Gastrocnemius medialis (tissue), 4 donors: ENCODE measurements around the gene CCL22. TPM values are rescaled to one million over a fixed set of nuclear protein-coding genes. Genes with fewer than 3 reads are reported as not detected.
"Not testable (repeated sequence)": the region's sequence is repeated elsewhere in the genome, so short reads cannot be mapped to it uniquely, and the experiment has no call there.

Experiments used
- ATAC-seq, 2 donors: fragments of 150-250 bp; one replicate each; pipeline ENCODE4 v1.9.1; 2016
- DNase-seq, 2 donors: peaks; one replicate each; pipeline ENCODE4 v3.0.0-alpha.2; 2019
- H3K27ac ChIP-seq, 4 donors: fragments of 200-600 bp; sonication (generic); 1 replicate in 1 of 4; 2 replicates in 3 of 4; pipeline ENCODE4 v1.5.1; 2016 to 2018; ENCODE audit warnings: mild to moderate bottlenecking in 2 of 4, moderate library complexity in 1 of 4
- H3K27me3 ChIP-seq, 3 donors: fragments of 200-600 bp; sonication (generic) in 2 of 3; 1 replicate in 1 of 3; 2 replicates in 2 of 3; pipeline versions ENCODE4 v1.5.1 to v1.6.0; 2016 to 2019; ENCODE audit warnings: mild to moderate bottlenecking in 1 of 3, moderate library complexity in 1 of 3
- H3K36me3 ChIP-seq, 2 donors: fragments of 200-600 bp; sonication (generic) in 1 of 2; one replicate each; pipeline ENCODE4 v1.5.1; 2017 to 2018
- H3K4me1 ChIP-seq, 2 donors: fragments of 200-600 bp; sonication (generic) in 1 of 2; one replicate each; pipeline ENCODE4 v1.5.1; 2016 to 2017; ENCODE audit warnings: mild to moderate bottlenecking in 2 of 2
- H3K4me3 ChIP-seq, 4 donors: fragments of 200-600 bp; sonication (generic) in 3 of 4; 1 replicate in 1 of 4; 2 replicates in 3 of 4; pipeline ENCODE4 v1.5.1; 2016 to 2019; ENCODE audit warnings: mild to moderate bottlenecking in 2 of 4
- H3K9me3 ChIP-seq, 3 donors: fragments of 200-600 bp; sonication (generic) in 2 of 3; 1 replicate in 1 of 3; 2 replicates in 2 of 3; pipeline ENCODE4 v1.5.1; 2016 to 2019
- POLR2A ChIP-seq, 2 donors: fragments of 450-650 bp; IDR thresholded peaks; one replicate each; pipeline ENCODE4 v1.6.1; 2017; ENCODE audit warnings: antibody characterized with exemption in 2 of 2, mild to moderate bottlenecking in 2 of 2, moderate library complexity in 2 of 2
- in situ Hi-C, 4 donors: fragments of 200-750 bp; cut with MboI; loops; one replicate each; pipeline versions ENCODE4 v1.15.0 to v1.8.0; 2017; ENCODE audit warnings: low sequenced_read_pairs in 4 of 4
- intact Hi-C: fragments of 100-400 bp; cut with DNase I; formaldehyde crosslinking; loops from one replicate; pipeline ENCODE4 v1.15.1; 2023; ENCODE audit warnings: low total_unique reads
- total RNA-seq, 4 donors: library from RNA; depleted of rRNA; stranded (reverse); fragments of >200 nt; gene quantifications; one replicate each; pipeline versions ENCODE4 v1.1.0 to v1.2.3, GENCODE V29; 2016
- TF ChIP-seq, protein P1 (sequence below), 5 experiments: fragments of 450-650 bp in 3 of 5; fragments of 200-600 bp in 2 of 5; sonication (generic) in 2 of 5; IDR thresholded peaks in 4 of 5; conservative IDR thresholded peaks in 1 of 5; 1 replicate in 4 of 5; 2 replicates in 1 of 5; pipeline ENCODE4 v1.5.1; 2016 to 2019; ENCODE audit warnings: antibody characterized with exemption in 5 of 5, mild to moderate bottlenecking in 3 of 5, moderate library complexity in 3 of 5

Gene CCL22
- total RNA-seq, 4 donors from 2014 or later, result not detected

DNA sequence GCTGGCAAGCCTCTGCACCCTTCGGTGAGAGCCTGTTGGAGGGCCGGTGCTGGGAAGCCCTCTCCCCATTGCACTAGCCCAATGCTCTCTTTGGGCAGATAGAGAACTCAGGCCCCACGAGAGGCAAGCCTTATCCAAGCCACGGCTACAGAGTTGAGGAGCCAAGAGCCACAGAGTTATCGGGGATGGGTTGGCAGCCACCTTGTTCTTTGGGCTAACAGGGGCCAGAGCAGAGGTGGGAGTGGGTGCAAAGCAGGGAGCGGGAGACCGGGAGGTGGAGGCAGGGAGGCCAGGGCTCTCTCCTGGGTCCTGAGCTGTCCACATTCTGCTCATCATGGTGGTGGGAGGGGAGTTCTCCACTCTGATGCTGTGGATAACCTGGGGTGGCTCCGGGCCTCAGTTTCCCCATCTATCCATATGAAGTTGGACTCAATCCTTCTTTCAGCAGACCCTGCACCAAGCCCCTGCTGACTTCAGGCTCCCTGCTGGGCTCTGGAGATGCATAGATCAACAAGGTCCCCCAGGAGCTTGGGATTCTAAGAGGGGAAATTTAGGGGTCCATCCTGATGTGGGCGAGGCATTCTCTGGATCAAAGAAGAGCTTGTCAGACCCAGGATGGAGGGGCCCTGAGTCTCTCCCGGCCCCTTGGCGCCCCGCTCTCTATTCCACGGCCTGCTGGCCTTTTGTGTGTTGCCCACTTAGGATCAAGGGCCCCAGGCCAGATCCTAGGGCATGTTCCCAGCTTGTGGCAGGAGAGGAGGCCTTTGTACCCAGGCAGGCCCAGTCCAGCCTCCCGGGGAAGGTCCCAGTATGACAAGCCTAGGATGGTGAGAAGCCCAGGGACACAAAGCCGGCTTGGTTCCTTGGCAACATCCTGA is 13.2 kb downstream of the CCL22 start:
- DNase-seq, result no peak
- no peaks in the 10 kb centered on the region for H3K36me3 ChIP-seq
- H3K4me3 ChIP-seq, result peak overlapping the region in 2 of 4 donors; percentile 54 to 63
- in situ Hi-C loops, result no loop called here
- peak overlapping the region; percentile 79 to 83 (median 82) for H3K27ac ChIP-seq
- peak in 1 of 2 donors; percentile 49 for ATAC-seq
- H3K9me3 ChIP-seq, result no peaks in the 10 kb centered on the region
- H3K4me1 ChIP-seq, result no peaks in the 10 kb centered on the region
- TF ChIP-seq POLR2A (IDR thresholded peaks at IDR 0.05), result no peak
- TF ChIP-seq, protein P1, sequence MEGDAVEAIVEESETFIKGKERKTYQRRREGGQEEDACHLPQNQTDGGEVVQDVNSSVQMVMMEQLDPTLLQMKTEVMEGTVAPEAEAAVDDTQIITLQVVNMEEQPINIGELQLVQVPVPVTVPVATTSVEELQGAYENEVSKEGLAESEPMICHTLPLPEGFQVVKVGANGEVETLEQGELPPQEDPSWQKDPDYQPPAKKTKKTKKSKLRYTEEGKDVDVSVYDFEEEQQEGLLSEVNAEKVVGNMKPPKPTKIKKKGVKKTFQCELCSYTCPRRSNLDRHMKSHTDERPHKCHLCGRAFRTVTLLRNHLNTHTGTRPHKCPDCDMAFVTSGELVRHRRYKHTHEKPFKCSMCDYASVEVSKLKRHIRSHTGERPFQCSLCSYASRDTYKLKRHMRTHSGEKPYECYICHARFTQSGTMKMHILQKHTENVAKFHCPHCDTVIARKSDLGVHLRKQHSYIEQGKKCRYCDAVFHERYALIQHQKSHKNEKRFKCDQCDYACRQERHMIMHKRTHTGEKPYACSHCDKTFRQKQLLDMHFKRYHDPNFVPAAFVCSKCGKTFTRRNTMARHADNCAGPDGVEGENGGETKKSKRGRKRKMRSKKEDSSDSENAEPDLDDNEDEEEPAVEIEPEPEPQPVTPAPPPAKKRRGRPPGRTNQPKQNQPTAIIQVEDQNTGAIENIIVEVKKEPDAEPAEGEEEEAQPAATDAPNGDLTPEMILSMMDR (IDR thresholded peaks at IDR 0.05 in 4 of 5, conservative IDR thresholded peaks at IDR 0.05 in 1 of 5), result no peak
- intact Hi-C loops, result loop anchor here (5.0 kb wide), 1 partner anchor 69 kb away; no protein-coding TSS in a partner anchor
- H3K27me3 ChIP-seq, result peaks cover 5 to 11% (median 6%) of the 10 kb centered on the region in 3 donors

DNA sequence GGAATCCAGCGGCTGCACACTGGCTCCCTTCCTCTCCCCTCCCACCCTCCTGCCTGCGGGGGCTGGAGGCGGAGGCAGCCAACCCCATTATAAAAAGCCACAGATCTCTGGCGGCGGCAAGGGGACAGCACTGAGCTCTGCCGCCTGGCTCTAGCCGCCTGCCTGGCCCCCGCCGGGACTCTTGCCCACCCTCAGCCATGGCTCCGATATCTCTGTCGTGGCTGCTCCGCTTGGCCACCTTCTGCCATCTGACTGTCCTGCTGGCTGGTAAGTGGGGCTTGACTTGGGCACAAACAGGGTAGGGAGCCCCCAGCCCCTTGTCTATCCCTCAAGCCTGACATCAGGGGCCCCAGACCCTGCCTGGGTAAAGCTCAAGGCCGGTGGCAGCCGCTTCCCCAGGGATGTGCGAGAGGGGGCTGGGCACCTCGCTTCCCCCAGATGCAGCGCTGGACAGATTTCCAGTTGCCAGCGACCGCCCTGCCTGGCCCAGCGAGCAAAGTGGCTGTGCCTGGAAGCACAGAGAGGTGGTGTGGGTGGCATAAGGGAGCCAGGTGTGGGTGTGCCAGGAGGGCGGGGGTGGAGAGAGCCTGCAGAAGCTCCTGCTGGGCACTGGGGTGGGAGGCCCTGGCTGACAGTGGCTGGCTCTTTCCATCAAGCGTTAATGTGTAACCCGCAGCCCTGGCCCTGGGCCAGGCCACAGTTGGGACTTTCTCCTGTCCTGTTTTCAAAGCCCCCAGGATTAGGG is 14.0 kb downstream of the CCL22 start, which contains the start of gene CX3CL1:
TSS of gene CX3CL1 (plus strand) at position 119 of the 745 bp plus-strand sequence. CDS start at position 198, 79 bp downstream.
- intact Hi-C loops (loop anchor here (5.0 kb wide), 1 partner anchor 70 kb away; no protein-coding TSS in a partner anchor), in situ Hi-C loops (no loop called here)
- Histone ChIP-seq H3K27ac (peak within 1 kb of the TSS; percentile 79 to 83 (median 82)), H3K4me1 (no peaks in the 10 kb centered on the region), H3K36me3 (no peaks in the 10 kb centered on the region), H3K9me3 (no peaks in the 10 kb centered on the region), H3K4me3 (peak within 1 kb of the TSS; percentile 51 to 63 (median 53)), H3K27me3 (peaks cover 5 to 11% (median 6%) of the 10 kb centered on the region in 3 donors)
- TF ChIP-seq, protein P1 (IDR thresholded peaks at IDR 0.05 in 4 of 5, conservative IDR thresholded peaks at IDR 0.05 in 1 of 5), result no peak
- TF ChIP-seq POLR2A (IDR thresholded peaks at IDR 0.05), result peak; percentile 50 to 74
- DNase-seq (no peak), ATAC-seq (peak in 1 of 2 donors; percentile 67)

- no peak for TF ChIP-seq POLR2A (IDR thresholded peaks at IDR 0.05)
- TF ChIP-seq, protein P1 (IDR thresholded peaks at IDR 0.05 in 4 of 5, conservative IDR thresholded peaks at IDR 0.05 in 1 of 5), result no peak
- intact Hi-C loops, result loop anchor here (5.0 kb wide), 1 partner anchor 71 kb away; no protein-coding TSS in a partner anchor
- ATAC-seq, result no peak
- no peaks in the 10 kb centered on the region for H3K36me3 ChIP-seq
- in situ Hi-C loops, result no loop called here
- H3K27me3 ChIP-seq, result peaks cover 5 to 11% (median 6%) of the 10 kb centered on the region in 3 donors
- H3K9me3 ChIP-seq, result no peaks in the 10 kb centered on the region
- H3K4me1 ChIP-seq, result peaks cover 0 to 2% of the 10 kb centered on the region in 2 donors
- DNase-seq, result no peak
- peak overlapping the region; percentile 51 to 63 (median 53) for H3K4me3 ChIP-seq
- peak overlapping the region; percentile 79 to 83 (median 82) for H3K27ac ChIP-seq
Observed at GRCh38 chr16:57373117-57373947, 14.7 kb downstream of the CCL22 start.

GRCh38 chr16:57374067-57374534 is 15.5 kb downstream of the CCL22 start:
- in situ Hi-C loops, result no loop called here
- H3K9me3 ChIP-seq, result no peaks in the 10 kb centered on the region
- DNase-seq (no peak), ATAC-seq (no peak)
- H3K27me3 ChIP-seq, result peaks cover 5 to 11% (median 6%) of the 10 kb centered on the region in 3 donors
- H3K36me3 ChIP-seq, result no peaks in the 10 kb centered on the region
- H3K27ac ChIP-seq, result peak overlapping the region; percentile 18 to 83 (median 81)
- peak overlapping the region; percentile 51 to 63 (median 53) for H3K4me3 ChIP-seq
- intact Hi-C loops, result loop anchor here (5.0 kb wide), 1 partner anchor 72 kb away; no protein-coding TSS in a partner anchor
- H3K4me1 ChIP-seq, result peaks cover 0 to 2% of the 10 kb centered on the region in 2 donors
- TF ChIP-seq, protein P1 (IDR thresholded peaks at IDR 0.05 in 4 of 5, conservative IDR thresholded peaks at IDR 0.05 in 1 of 5), result no peak
- TF ChIP-seq POLR2A (IDR thresholded peaks at IDR 0.05), result no peak

DNA sequence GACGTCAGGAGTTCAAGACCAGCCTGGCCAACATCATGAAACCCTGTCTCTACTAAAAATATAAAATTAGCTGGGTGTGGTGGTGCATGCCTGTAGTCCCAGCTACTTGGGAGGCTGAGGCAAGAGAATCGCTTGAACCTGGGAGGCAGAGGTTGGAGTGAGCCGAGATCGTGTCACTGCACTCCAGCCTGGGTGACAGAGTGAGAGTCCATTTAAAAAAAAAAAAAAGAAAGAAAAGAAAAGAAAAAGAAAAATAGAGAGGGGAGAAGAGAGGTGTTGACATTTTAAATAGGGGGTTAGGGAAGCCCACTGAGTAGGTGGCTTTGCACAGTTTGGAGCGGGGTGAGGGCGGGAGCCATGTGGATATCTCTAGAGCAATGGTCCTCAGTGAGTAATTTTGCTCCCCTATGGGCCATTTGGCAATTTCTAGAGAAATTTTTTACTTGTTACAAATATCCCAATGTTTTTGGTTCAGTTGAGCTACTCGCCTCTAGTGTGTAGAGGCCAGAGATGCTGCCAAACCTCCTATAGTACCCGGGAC is 16.4 kb downstream of the CCL22 start:
- H3K36me3 ChIP-seq, result not testable (repeated sequence)

More for the DNA sequence above, 16.4 kb downstream of the CCL22 start:
- in situ Hi-C loops, DNase-seq, H3K4me1 ChIP-seq, H3K9me3 ChIP-seq, ATAC-seq: not testable (repeated sequence)
- Histone ChIP-seq H3K4me3 (peak overlapping the region in 1 of 4 donors; percentile 63), H3K27me3 (peaks cover 5 to 11% (median 6%) of the 10 kb centered on the region in 3 donors), H3K27ac (peak overlapping the region in 2 of 4 donors; percentile 83)
- intact Hi-C loops, result loop anchor here (5.0 kb wide), 1 partner anchor 73 kb away; no protein-coding TSS in a partner anchor
